IMR-90 (cell line): Measurements from ENCODE around the gene GPR39. TPM values are rescaled to one million over a fixed set of nuclear protein-coding genes. Genes with fewer than 3 reads are reported as not detected.

Experiments
- ATAC-seq: fragments of 200-7000 bp; cut with Tn5 transposase; 2 replicates; pipeline ENCODE4 v1.9.1; 2020; ENCODE audit warnings: low read depth, mild to moderate bottlenecking, moderate library complexity
- BruUV-seq: library from RNA; stranded (reverse); fragments of 400-500 nt; replicated peaks from 2 replicates; lab custom pipeline; 2021; lab: Mats Ljungman, UMichigan
- CTCF ChIA-PET: fragments of 300-600 bp; formaldehyde crosslinking; extraction: SDS; loops from one replicate; lab custom pipeline; 2021; ENCODE audit warnings: antibody characterized with exemption; lab: Yijun Ruan, JAX
- POLR2A ChIA-PET: fragments of 300-600 bp; sonication (Branson Sonifier 250); formaldehyde crosslinking; loops from one replicate; lab custom pipeline; 2022; ENCODE audit warnings: antibody characterized with exemption; ENCODE audit not compliant: unreplicated experiment; lab: Charles Lee
- DNase-seq: peaks from one replicate; pipeline ENCODE4 v3.0.0; 2013
- H2AFZ ChIP-seq: replicated peaks from 2 replicates; pipeline ENCODE3; 2013; ENCODE audit warnings: low read length, mild to moderate bottlenecking; ENCODE audit not compliant: poor library complexity
- H2AK5ac ChIP-seq: 2 replicates; pipeline ENCODE4 v1.6.1; 2013; ENCODE audit warnings: low read depth, low read length, inconsistent platforms
- H2AK9ac ChIP-seq: replicated peaks from 2 replicates; pipeline ENCODE3; 2013; ENCODE audit warnings: mild to moderate bottlenecking, low read depth, low read length, moderate library complexity; ENCODE audit not compliant: poor library complexity
- H2BK120ac ChIP-seq: 2 replicates; pipeline ENCODE4 v1.6.1; 2013; ENCODE audit warnings: low read depth, low read length, inconsistent platforms
- H2BK15ac ChIP-seq: 3 replicates; pipeline ENCODE4 v1.6.1; 2013; ENCODE audit warnings: low read depth, low read length, inconsistent platforms
- H2BK20ac ChIP-seq: 2 replicates; pipeline ENCODE4 v1.6.1; 2013; ENCODE audit warnings: low read depth, mild to moderate bottlenecking, inconsistent platforms, low read length, moderate library complexity
- H2BK5ac ChIP-seq: 2 replicates; pipeline ENCODE4 v1.6.1; 2013; ENCODE audit warnings: mild to moderate bottlenecking, low read depth, low read length, inconsistent platforms; ENCODE audit not compliant: poor library complexity, severe bottlenecking
- H3K14ac ChIP-seq: replicated peaks from 2 replicates; pipeline ENCODE4 v1.6.1; 2013; ENCODE audit warnings: low read depth, low read length, inconsistent platforms
- H3K18ac ChIP-seq: 2 replicates; pipeline ENCODE4 v1.6.1; 2013; ENCODE audit warnings: low read depth, low read length, control low read depth
- H3K23ac ChIP-seq: 2 replicates; pipeline ENCODE4 v1.6.1; 2013; ENCODE audit warnings: low read depth, low read length, inconsistent platforms
- H3K27ac ChIP-seq: 2 replicates; pipeline ENCODE4 v1.5.1; 2013; ENCODE audit warnings: mild to moderate bottlenecking, control low read depth, low read length; ENCODE audit not compliant: insufficient read depth
- H3K27me3 ChIP-seq: 2 replicates; pipeline ENCODE4 v1.6.1; 2013; ENCODE audit warnings: low read length; ENCODE audit not compliant: control insufficient read depth, insufficient read depth
- H3K36me3 ChIP-seq: 2 replicates; pipeline ENCODE4 v1.6.1; 2013; ENCODE audit warnings: low read length, mixed read lengths; ENCODE audit not compliant: control insufficient read depth, insufficient read depth
- H3K4ac ChIP-seq: 2 replicates; pipeline ENCODE4 v1.6.1; 2013; ENCODE audit warnings: low read depth, low read length, inconsistent platforms
- H3K4me1 ChIP-seq: 2 replicates; pipeline ENCODE4 v1.6.1; 2013; ENCODE audit warnings: low read length, mixed read lengths; ENCODE audit not compliant: control insufficient read depth, insufficient read depth
- H3K4me2 ChIP-seq: 2 replicates; pipeline ENCODE4 v1.6.1; 2013; ENCODE audit warnings: low read depth, mild to moderate bottlenecking, control low read depth, low read length, moderate library complexity
- H3K4me3 ChIP-seq: 2 replicates; pipeline ENCODE4 v1.5.1; 2013; ENCODE audit warnings: low read depth, mild to moderate bottlenecking, control low read depth, low read length, moderate library complexity; ENCODE audit not compliant: insufficient read depth
- H3K56ac ChIP-seq: 2 replicates; pipeline ENCODE4 v1.6.1; 2013; ENCODE audit warnings: low read length, inconsistent platforms; ENCODE audit not compliant: insufficient read depth; ENCODE audit errors: extremely low read depth
- H3K79me1 ChIP-seq, 2 experiments: 2 replicates each; pipeline ENCODE4 v1.6.1; 2013; ENCODE audit warnings: low read length in 2 of 2, inconsistent platforms in 1 of 2, low read depth in 1 of 2
- H3K9ac ChIP-seq: 2 replicates; pipeline ENCODE4 v1.6.1; 2013; ENCODE audit warnings: low read depth, low read length, control low read depth
- H3K9me1 ChIP-seq: 2 replicates; pipeline ENCODE4 v1.6.1; 2013; ENCODE audit warnings: low read length, inconsistent platforms; ENCODE audit not compliant: insufficient read depth
- H3K9me3 ChIP-seq: 2 replicates; pipeline ENCODE4 v1.6.1; 2013; ENCODE audit warnings: low read length; ENCODE audit not compliant: control insufficient read depth, insufficient read depth
- H4K20me1 ChIP-seq: 2 replicates; pipeline ENCODE4 v1.6.1; 2013; ENCODE audit warnings: low read length, inconsistent platforms; ENCODE audit not compliant: insufficient read depth
- H4K5ac ChIP-seq: 2 replicates; pipeline ENCODE4 v1.6.1; 2013; ENCODE audit warnings: mild to moderate bottlenecking, low read depth, low read length, control low read depth
- H4K8ac ChIP-seq, 2 experiments: 2 replicates each; pipeline ENCODE4 v1.6.1; 2013; ENCODE audit warnings: low read depth in 2 of 2, low read length in 2 of 2, control low read depth in 1 of 2, inconsistent platforms in 1 of 2
- H4K91ac ChIP-seq: 2 replicates; pipeline ENCODE4 v1.6.1; 2013; ENCODE audit warnings: low read depth, low read length, inconsistent platforms; ENCODE audit not compliant: insufficient read depth
- BHLHE40 ChIP-seq: fragments of 150-350 bp; IDR thresholded peaks from 2 replicates; pipeline ENCODE4 v1.6.1; 2016; ENCODE audit warnings: mild to moderate bottlenecking, low read depth, low read length
- CEBPB ChIP-seq: IDR thresholded peaks from 2 replicates; pipeline ENCODE4 v1.6.1; 2012; ENCODE audit warnings: low read depth, low read length, improper control_type of control experiment
- CHD1 ChIP-seq: IDR thresholded peaks from 2 replicates; pipeline ENCODE4 v1.6.1; 2012; ENCODE audit warnings: low read depth, low read length, improper control_type of control experiment
- FOS ChIP-seq: fragments of 150-350 bp; IDR thresholded peaks from 2 replicates; pipeline ENCODE4 v1.6.1; 2016; ENCODE audit warnings: low read depth, low read length
- MAFK ChIP-seq: IDR thresholded peaks from 2 replicates; pipeline ENCODE4 v1.6.1; 2012; ENCODE audit warnings: low read depth, low read length, improper control_type of control experiment
- MAZ ChIP-seq: IDR thresholded peaks from 2 replicates; pipeline ENCODE4 v1.6.1; 2012; ENCODE audit warnings: low read depth, mild to moderate bottlenecking, low read length, improper control_type of control experiment, moderate library complexity, borderline replicate concordance
- MXI1 ChIP-seq: IDR thresholded peaks from 2 replicates; pipeline ENCODE4 v1.6.1; 2012; ENCODE audit warnings: low read depth, mild to moderate bottlenecking, low read length, moderate library complexity, borderline replicate concordance
- NFE2L2 ChIP-seq: fragments of 150-350 bp; IDR thresholded peaks from 2 replicates; pipeline ENCODE4 v1.6.1; 2016; ENCODE audit warnings: low read depth, mild to moderate bottlenecking, low read length
- POLR2A ChIP-seq: IDR thresholded peaks from 2 replicates; pipeline ENCODE4 v1.6.1; 2012; ENCODE audit warnings: mild to moderate bottlenecking, low read depth, low read length
- RAD21 ChIP-seq: IDR thresholded peaks from 2 replicates; pipeline ENCODE4 v1.6.1; 2012; ENCODE audit warnings: low read length, improper control_type of control experiment
- RCOR1 ChIP-seq: IDR thresholded peaks from 2 replicates; pipeline ENCODE4 v1.6.1; 2012; ENCODE audit warnings: mild to moderate bottlenecking, low read length, improper control_type of control experiment; ENCODE audit not compliant: insufficient replicate concordance
- RFX5 ChIP-seq: IDR thresholded peaks from 2 replicates; pipeline ENCODE4 v1.8.0; 2012; ENCODE audit warnings: low read depth, mild to moderate bottlenecking, low read length, moderate library complexity
- SMC3 ChIP-seq: fragments of 150-350 bp; IDR thresholded peaks from 2 replicates; pipeline ENCODE4 v1.6.1; 2016; ENCODE audit warnings: low read depth, mild to moderate bottlenecking, antibody characterized with exemption, low read length, moderate library complexity
- WGBS, 2 experiments: methylation state at CpG; one replicate each; pipeline versions ENCODE4 v1.1.5 to v1.1.7; 2013; ENCODE audit warnings: missing lambda C conversion rate in 2 of 2; ENCODE audit not compliant: insufficient read length in 1 of 2; ENCODE audit errors: extremely low coverage in 2 of 2; 5-methylcytosine and 5-hydroxymethylcytosine counted together
- dilution Hi-C: fragments of 300-500 bp; cut with HindIII; formaldehyde crosslinking; loops from one replicate; pipeline ENCODE4 v1.14.3; 2018; ENCODE audit warnings: low sequenced_read_pairs; ENCODE audit not compliant: unreplicated experiment
- in situ Hi-C: fragments of 300-500 bp; cut with MboI; formaldehyde crosslinking; loops from 3 replicates; pipeline ENCODE4 v1.14.3; 2019; ENCODE audit warnings: low sequenced_read_pairs, inconsistent platforms, mixed read lengths
- intact Hi-C: fragments of 100-400 bp; cut with micrococcal nuclease; formaldehyde crosslinking; loops from 2 replicates; pipeline ENCODE4 v1.10.0; 2022
- polyA plus RNA-seq, 3 experiments: library from polyadenylated mRNA; depleted of rRNA; stranded (reverse); fragments of >200 nt; gene quantifications; 2 replicates each; pipeline ENCODE4 v1.2.3, GENCODE V29; 2012; ENCODE audit warnings: low replicate concordance in 1 of 3
- total RNA-seq: library from RNA; depleted of rRNA; stranded (reverse); fragments of >200 nt; gene quantifications from 2 replicates; pipeline ENCODE4 v1.2.3, GENCODE V29; 2012
- TF ChIP-seq, protein P1 (sequence below): conservative IDR thresholded peaks from 2 replicates; pipeline ENCODE4 v1.5.1; 2012; ENCODE audit warnings: mild to moderate bottlenecking, low read depth, low read length, improper control_type of control experiment
- TF ChIP-seq, protein P2 (sequence below): fragments of 150-350 bp; IDR thresholded peaks from 2 replicates; pipeline ENCODE4 v1.6.1; 2016; ENCODE audit warnings: low read depth, mild to moderate bottlenecking, low read length, moderate library complexity, borderline replicate concordance
- TF ChIP-seq, protein P3 (sequence below): fragments of 150-350 bp; IDR thresholded peaks from 2 replicates; pipeline ENCODE4 v1.6.1; 2017; ENCODE audit warnings: mild to moderate bottlenecking, antibody characterized with exemption, low read length, low read depth

GPR39 gene
- total and polyA plus RNA-seq, 2 of the 4 experiments (the other 2 are of a cell fraction), result 4.4 to 9.0 TPM

DNA sequence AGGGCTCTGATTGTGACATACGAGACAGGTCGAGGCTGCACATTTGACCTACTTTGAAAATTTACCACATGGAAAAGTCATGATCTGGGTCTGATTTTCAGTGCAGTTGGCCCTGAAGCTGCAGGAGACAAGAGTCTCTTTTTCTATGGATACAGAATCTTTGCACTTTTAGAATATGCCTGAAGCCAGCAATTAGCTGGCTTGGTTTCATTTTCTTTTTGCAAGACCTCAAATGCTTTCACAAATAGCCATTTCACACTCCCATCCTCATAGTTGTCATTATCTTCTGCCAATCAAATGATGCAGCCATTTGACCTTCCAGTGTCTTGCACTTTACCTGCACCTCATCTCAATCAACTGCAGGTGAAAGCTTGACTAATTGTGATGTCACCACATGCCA, 59.0 kb downstream of the GPR39 start:
- dilution Hi-C loops (no loop called here), in situ Hi-C loops (no loop called here), intact Hi-C loops (no loop called here)
- Histone ChIP-seq H2BK120ac (no peak overlapping the region), H3K9me1 (no peaks in the 10 kb centered on the region), H4K5ac (no peak overlapping the region), H3K27me3 (no peaks in the 10 kb centered on the region), H4K91ac (no peak overlapping the region), H3K79me1 (no peaks in the 10 kb centered on the region), H4K20me1 (no peaks in the 10 kb centered on the region), H4K8ac (no peak overlapping the region), H3K9me3 (peaks cover 4% of the 10 kb centered on the region; the same call in 1 of the 2 replicates), H3K4ac (no peak overlapping the region), H3K18ac (no peak overlapping the region), H3K36me3 (no peaks in the 10 kb centered on the region), H3K27ac (no peak overlapping the region), H2BK15ac (no peak overlapping the region), H2AK5ac (no peak overlapping the region), H3K23ac (no peak overlapping the region), H3K4me2 (no peak overlapping the region), H2BK20ac (no peak overlapping the region), H3K4me3 (no peak overlapping the region), H3K9ac (no peak overlapping the region), H2AK9ac (no peak overlapping the region), H2BK5ac (no peak overlapping the region), H2AFZ (no peak overlapping the region), H3K4me1 (no peaks in the 10 kb centered on the region), H3K14ac (no peak overlapping the region), H3K56ac (no peak overlapping the region)
- no peak for TF ChIP-seq RCOR1
- TF ChIP-seq, protein P1, sequence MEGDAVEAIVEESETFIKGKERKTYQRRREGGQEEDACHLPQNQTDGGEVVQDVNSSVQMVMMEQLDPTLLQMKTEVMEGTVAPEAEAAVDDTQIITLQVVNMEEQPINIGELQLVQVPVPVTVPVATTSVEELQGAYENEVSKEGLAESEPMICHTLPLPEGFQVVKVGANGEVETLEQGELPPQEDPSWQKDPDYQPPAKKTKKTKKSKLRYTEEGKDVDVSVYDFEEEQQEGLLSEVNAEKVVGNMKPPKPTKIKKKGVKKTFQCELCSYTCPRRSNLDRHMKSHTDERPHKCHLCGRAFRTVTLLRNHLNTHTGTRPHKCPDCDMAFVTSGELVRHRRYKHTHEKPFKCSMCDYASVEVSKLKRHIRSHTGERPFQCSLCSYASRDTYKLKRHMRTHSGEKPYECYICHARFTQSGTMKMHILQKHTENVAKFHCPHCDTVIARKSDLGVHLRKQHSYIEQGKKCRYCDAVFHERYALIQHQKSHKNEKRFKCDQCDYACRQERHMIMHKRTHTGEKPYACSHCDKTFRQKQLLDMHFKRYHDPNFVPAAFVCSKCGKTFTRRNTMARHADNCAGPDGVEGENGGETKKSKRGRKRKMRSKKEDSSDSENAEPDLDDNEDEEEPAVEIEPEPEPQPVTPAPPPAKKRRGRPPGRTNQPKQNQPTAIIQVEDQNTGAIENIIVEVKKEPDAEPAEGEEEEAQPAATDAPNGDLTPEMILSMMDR, result no peak
- no peak for TF ChIP-seq MXI1
- no peak for TF ChIP-seq RFX5
- TF ChIP-seq RAD21, result no peak
- no peak for TF ChIP-seq CHD1
- TF ChIP-seq MAZ, result no peak
- no peak for TF ChIP-seq BHLHE40
- TF ChIP-seq MAFK, result no peak
- no peak for TF ChIP-seq POLR2A
- TF ChIP-seq, protein P2, sequence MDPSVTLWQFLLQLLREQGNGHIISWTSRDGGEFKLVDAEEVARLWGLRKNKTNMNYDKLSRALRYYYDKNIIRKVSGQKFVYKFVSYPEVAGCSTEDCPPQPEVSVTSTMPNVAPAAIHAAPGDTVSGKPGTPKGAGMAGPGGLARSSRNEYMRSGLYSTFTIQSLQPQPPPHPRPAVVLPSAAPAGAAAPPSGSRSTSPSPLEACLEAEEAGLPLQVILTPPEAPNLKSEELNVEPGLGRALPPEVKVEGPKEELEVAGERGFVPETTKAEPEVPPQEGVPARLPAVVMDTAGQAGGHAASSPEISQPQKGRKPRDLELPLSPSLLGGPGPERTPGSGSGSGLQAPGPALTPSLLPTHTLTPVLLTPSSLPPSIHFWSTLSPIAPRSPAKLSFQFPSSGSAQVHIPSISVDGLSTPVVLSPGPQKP, result no peak
- no peak for TF ChIP-seq SMC3
- no peak for TF ChIP-seq CEBPB
- TF ChIP-seq, protein P3, sequence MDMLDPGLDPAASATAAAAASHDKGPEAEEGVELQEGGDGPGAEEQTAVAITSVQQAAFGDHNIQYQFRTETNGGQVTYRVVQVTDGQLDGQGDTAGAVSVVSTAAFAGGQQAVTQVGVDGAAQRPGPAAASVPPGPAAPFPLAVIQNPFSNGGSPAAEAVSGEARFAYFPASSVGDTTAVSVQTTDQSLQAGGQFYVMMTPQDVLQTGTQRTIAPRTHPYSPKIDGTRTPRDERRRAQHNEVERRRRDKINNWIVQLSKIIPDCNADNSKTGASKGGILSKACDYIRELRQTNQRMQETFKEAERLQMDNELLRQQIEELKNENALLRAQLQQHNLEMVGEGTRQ, result no peak
- no peak for TF ChIP-seq FOS
- TF ChIP-seq NFE2L2, result no peak
- ChIA-PET CTCF (no interaction called here), POLR2A (no interaction called here)
- WGBS, 2 experiments, result 100% methylated on average over 2 of the region's 2 CpGs; no CpG with 5 or more reads in 1 of the 2 experiments
- ATAC-seq (no peak), DNase-seq (no peak)
- no TSS peak for BruUV-seq
